ENCODE data around the gene SORCS2. TPM values are rescaled to one million over a fixed set of nuclear protein-coding genes. Genes with fewer than 3 reads are reported as not detected.

The SORCS2 gene
- total RNA-seq, 2 donors from 2014 or later = 1.0 to 4.4 TPM

- no peak overlapping the region for H3K4me3 ChIP-seq
- no peak for DNase-seq (ENCODE audit: low spot score)
- H3K27me3 ChIP-seq (replicated peaks; ENCODE audit: insufficient read depth) = no peaks in the 10 kb centered on the region
- TF ChIP-seq POLR2AphosphoS5 (IDR thresholded peaks at IDR 0.05) (no peak), POLR2A (IDR thresholded peaks at IDR 0.05) (no peak)
- TF ChIP-seq, protein P1, sequence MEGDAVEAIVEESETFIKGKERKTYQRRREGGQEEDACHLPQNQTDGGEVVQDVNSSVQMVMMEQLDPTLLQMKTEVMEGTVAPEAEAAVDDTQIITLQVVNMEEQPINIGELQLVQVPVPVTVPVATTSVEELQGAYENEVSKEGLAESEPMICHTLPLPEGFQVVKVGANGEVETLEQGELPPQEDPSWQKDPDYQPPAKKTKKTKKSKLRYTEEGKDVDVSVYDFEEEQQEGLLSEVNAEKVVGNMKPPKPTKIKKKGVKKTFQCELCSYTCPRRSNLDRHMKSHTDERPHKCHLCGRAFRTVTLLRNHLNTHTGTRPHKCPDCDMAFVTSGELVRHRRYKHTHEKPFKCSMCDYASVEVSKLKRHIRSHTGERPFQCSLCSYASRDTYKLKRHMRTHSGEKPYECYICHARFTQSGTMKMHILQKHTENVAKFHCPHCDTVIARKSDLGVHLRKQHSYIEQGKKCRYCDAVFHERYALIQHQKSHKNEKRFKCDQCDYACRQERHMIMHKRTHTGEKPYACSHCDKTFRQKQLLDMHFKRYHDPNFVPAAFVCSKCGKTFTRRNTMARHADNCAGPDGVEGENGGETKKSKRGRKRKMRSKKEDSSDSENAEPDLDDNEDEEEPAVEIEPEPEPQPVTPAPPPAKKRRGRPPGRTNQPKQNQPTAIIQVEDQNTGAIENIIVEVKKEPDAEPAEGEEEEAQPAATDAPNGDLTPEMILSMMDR (IDR thresholded peaks at IDR 0.05) = no peak
- no peaks in the 10 kb centered on the region for H3K4me1 ChIP-seq (replicated peaks)
- intact Hi-C loops (cut with DNase I) = no loop called here
- H3K36me3 ChIP-seq = no peaks in the 10 kb centered on the region
- WGBS = 93% methylated on average over 13 of the region's 13 CpGs
- no peaks in the 10 kb centered on the region for H3K9me3 ChIP-seq
- no peak overlapping the region for H3K27ac ChIP-seq
Measured at GRCh38 chr4:7151668-7152227, 40.6 kb upstream of the SORCS2 start.

GRCh38 chr4:7153711-7154110 is 38.6 kb upstream of the SORCS2 start:
- DNase-seq (ENCODE audit: low spot score) = no peak
- H3K9me3 ChIP-seq = no peaks in the 10 kb centered on the region
- no peaks in the 10 kb centered on the region for H3K27me3 ChIP-seq (replicated peaks; ENCODE audit: insufficient read depth)
- no peak overlapping the region for H3K4me3 ChIP-seq
- WGBS = 83% methylated on average over 7 of the region's 7 CpGs
- intact Hi-C loops (cut with DNase I) = no loop called here
- no peak for TF ChIP-seq POLR2AphosphoS5 (IDR thresholded peaks at IDR 0.05)
- TF ChIP-seq POLR2A (IDR thresholded peaks at IDR 0.05) = no peak
- TF ChIP-seq, protein P1 (IDR thresholded peaks at IDR 0.05) = no peak
- no peak overlapping the region for H3K27ac ChIP-seq
- H3K4me1 ChIP-seq (replicated peaks) = no peaks in the 10 kb centered on the region
- H3K36me3 ChIP-seq = no peaks in the 10 kb centered on the region

DNA sequence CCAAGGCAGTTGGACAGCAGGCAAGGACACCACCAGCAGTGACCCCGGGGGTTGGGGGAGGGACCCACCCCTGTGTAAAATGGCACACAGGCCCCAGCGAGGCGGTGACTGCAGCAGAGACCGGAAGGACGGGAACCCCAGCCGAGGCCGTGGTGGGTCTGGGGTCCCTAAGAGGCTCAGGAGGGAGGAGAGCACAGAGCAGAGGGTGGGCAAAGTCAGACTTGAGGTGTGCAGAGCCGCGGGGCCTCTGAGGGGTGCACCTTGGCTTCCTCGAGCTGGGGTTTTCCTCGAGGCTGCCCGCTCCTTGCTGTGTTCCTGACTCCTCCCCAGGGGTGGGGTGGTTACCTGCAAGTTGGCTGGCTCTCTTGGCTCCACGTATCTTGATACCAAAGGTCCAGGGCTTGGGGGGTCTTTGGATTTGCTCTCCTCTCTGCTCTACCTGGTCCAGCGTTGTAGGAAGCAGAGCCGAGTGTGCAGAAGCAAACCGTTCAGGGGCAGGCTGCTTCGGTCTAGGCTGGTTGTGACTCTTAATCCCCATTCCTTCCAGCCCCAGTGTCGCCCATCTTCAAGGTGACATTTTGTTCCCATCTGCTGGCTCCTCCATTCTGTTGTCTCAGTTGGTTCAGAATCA is 37.9 kb upstream of the SORCS2 start:
- 84% methylated on average over 18 of the region's 18 CpGs for WGBS
- no peak for DNase-seq (ENCODE audit: low spot score)
- intact Hi-C loops (cut with DNase I) = no loop called here

GRCh38 chr4:7155590-7156071 is 36.7 kb upstream of the SORCS2 start:
- Histone ChIP-seq H3K27ac (peak overlapping the region in 1 of 2 donors; percentile 2), H3K4me3 (no peak overlapping the region), H3K4me1 (replicated peaks) (no peaks in the 10 kb centered on the region), H3K9me3 (no peaks in the 10 kb centered on the region), H3K27me3 (replicated peaks; ENCODE audit: insufficient read depth) (no peaks in the 10 kb centered on the region), H3K36me3 (no peaks in the 10 kb centered on the region)
- intact Hi-C loops (cut with DNase I) = no loop called here
- TF ChIP-seq, protein P1 (IDR thresholded peaks at IDR 0.05) = no peak
- 57% methylated on average over 19 of the region's 19 CpGs for WGBS
- no peak for DNase-seq (ENCODE audit: low spot score)

More for the DNA sequence above, 37.9 kb upstream of the SORCS2 start:
- H3K9me3 ChIP-seq = no peaks in the 10 kb centered on the region
- H3K27me3 ChIP-seq (replicated peaks; ENCODE audit: insufficient read depth) = no peaks in the 10 kb centered on the region
- no peaks in the 10 kb centered on the region for H3K36me3 ChIP-seq
- H3K4me1 ChIP-seq (replicated peaks) = no peaks in the 10 kb centered on the region
- no peak overlapping the region for H3K27ac ChIP-seq
- no peak for TF ChIP-seq POLR2A (IDR thresholded peaks at IDR 0.05)
- TF ChIP-seq POLR2AphosphoS5 (IDR thresholded peaks at IDR 0.05) = no peak
- TF ChIP-seq, protein P1 (IDR thresholded peaks at IDR 0.05) = no peak
- no peak overlapping the region for H3K4me3 ChIP-seq

GRCh38 chr4:7156328-7156727 is 36.0 kb upstream of the SORCS2 start:
- intact Hi-C loops (cut with DNase I) = no loop called here
- Histone ChIP-seq H3K9me3 (no peaks in the 10 kb centered on the region), H3K4me1 (replicated peaks) (no peaks in the 10 kb centered on the region), H3K36me3 (no peaks in the 10 kb centered on the region), H3K27ac (peak overlapping the region in 1 of 2 donors; percentile 2), H3K4me3 (no peak overlapping the region), H3K27me3 (replicated peaks; ENCODE audit: insufficient read depth) (no peaks in the 10 kb centered on the region)
- WGBS = 64% methylated on average over 12 of the region's 12 CpGs
- DNase-seq (ENCODE audit: low spot score) = no peak
- TF ChIP-seq POLR2A (IDR thresholded peaks at IDR 0.05) = no peak
- TF ChIP-seq, protein P1 (IDR thresholded peaks at IDR 0.05) = no peak

Data from prostate gland (tissue), 2 donors.